ENCODE results near the gene SUMF2. TPM values are rescaled to one million over a fixed set of nuclear protein-coding genes. Genes with fewer than 3 reads are reported as not detected.

Gene SUMF2
- total and polyA plus RNA-seq, 2 of the 13 experiments (the other 11 are each of a cell fraction or from before 2014, with no cell fraction given) = 48.9 to 54.4 TPM

- TF ChIP-seq HMGXB3 (CRISPR knock-in tag; IDR thresholded peaks at IDR 0.05; ENCODE audit: borderline replicate concordance) = no peak; the same call in 1 of the 2 replicates
- TF ChIP-seq RAD51 (IDR thresholded peaks at IDR 0.05; ENCODE audit: borderline replicate concordance) = no peak
- TF ChIP-seq HNRNPL (IDR thresholded peaks at IDR 0.05; ENCODE audit: low read depth, low read length) = no peak
- no peak; the same call in 1 of the 2 replicates for TF ChIP-seq RFXANK (CRISPR knock-in tag; IDR thresholded peaks at IDR 0.05)
- 0 out of 2 replicates have a peak, but pooled peaks have one; percentile 16 for TF ChIP-seq ZBTB21 (CRISPR knock-in tag; IDR thresholded peaks at IDR 0.05)
- peak; percentile 67; the same call in 1 of the 2 replicates for TF ChIP-seq ZNF776 (CRISPR knock-in tag; IDR thresholded peaks at IDR 0.05)
- no peak for TF ChIP-seq ETV6 (CRISPR knock-in tag; conservative IDR thresholded peaks at IDR 0.05)
- TF ChIP-seq REPIN1 (CRISPR knock-in tag; IDR thresholded peaks at IDR 0.05; ENCODE audit: borderline replicate concordance, low read depth) = no peak; the same call in 1 of the 2 replicates
- peak; percentile 71; the same call in 1 of the 2 replicates for TF ChIP-seq HBP1 (CRISPR knock-in tag; IDR thresholded peaks at IDR 0.05; ENCODE audit: low read depth)
- TF ChIP-seq ZNF33A (CRISPR knock-in tag; IDR thresholded peaks at IDR 0.05; ENCODE audit: borderline replicate concordance) = no peak
- TF ChIP-seq RBAK (CRISPR knock-in tag; IDR thresholded peaks at IDR 0.05) = no peak
- TF ChIP-seq PATZ1 (CRISPR knock-in tag; IDR thresholded peaks at IDR 0.05) = peak; percentile 79
- TF ChIP-seq KDM3A (CRISPR knock-in tag; IDR thresholded peaks at IDR 0.05; ENCODE audit: low read depth) = no peak; the same call in none of the 2 replicates
- TF ChIP-seq LRRFIP1 (CRISPR knock-in tag; conservative IDR thresholded peaks at IDR 0.05) = no peak
- TF ChIP-seq BCL6 (CRISPR knock-in tag; IDR thresholded peaks at IDR 0.05) = no peak
- no peak for TF ChIP-seq GATA4 (IDR thresholded peaks at IDR 0.05; ENCODE audit: borderline replicate concordance, low read depth)
- TF ChIP-seq MIER2 (CRISPR knock-in tag; IDR thresholded peaks at IDR 0.05) = no peak
- TF ChIP-seq ZNF17 (CRISPR knock-in tag; IDR thresholded peaks at IDR 0.05) = no peak
- peak; percentile 78 for TF ChIP-seq ZNF350 (CRISPR knock-in tag; IDR thresholded peaks at IDR 0.05; ENCODE audit: borderline replicate concordance, low read depth)
- no peak for TF ChIP-seq ZNF589 (CRISPR knock-in tag; conservative IDR thresholded peaks at IDR 0.05)
Observed at GRCh38 chr7:56063882-56064625, at the start of gene SUMF2 (continued).

All from HepG2 (cell line).